CD4-positive, alpha-beta T cell treated with Interleukin-1 beta for 1 hour (primary cell): ENCODE data around the gene LDLRAP1.

Experiments
- DNase-seq, 2 donors: peaks; one replicate each; pipeline ENCODE4 v3.0.0-alpha.2; 2020 to 2022

LDLRAP1 gene, protein sequence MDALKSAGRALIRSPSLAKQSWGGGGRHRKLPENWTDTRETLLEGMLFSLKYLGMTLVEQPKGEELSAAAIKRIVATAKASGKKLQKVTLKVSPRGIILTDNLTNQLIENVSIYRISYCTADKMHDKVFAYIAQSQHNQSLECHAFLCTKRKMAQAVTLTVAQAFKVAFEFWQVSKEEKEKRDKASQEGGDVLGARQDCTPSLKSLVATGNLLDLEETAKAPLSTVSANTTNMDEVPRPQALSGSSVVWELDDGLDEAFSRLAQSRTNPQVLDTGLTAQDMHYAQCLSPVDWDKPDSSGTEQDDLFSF

DNA sequence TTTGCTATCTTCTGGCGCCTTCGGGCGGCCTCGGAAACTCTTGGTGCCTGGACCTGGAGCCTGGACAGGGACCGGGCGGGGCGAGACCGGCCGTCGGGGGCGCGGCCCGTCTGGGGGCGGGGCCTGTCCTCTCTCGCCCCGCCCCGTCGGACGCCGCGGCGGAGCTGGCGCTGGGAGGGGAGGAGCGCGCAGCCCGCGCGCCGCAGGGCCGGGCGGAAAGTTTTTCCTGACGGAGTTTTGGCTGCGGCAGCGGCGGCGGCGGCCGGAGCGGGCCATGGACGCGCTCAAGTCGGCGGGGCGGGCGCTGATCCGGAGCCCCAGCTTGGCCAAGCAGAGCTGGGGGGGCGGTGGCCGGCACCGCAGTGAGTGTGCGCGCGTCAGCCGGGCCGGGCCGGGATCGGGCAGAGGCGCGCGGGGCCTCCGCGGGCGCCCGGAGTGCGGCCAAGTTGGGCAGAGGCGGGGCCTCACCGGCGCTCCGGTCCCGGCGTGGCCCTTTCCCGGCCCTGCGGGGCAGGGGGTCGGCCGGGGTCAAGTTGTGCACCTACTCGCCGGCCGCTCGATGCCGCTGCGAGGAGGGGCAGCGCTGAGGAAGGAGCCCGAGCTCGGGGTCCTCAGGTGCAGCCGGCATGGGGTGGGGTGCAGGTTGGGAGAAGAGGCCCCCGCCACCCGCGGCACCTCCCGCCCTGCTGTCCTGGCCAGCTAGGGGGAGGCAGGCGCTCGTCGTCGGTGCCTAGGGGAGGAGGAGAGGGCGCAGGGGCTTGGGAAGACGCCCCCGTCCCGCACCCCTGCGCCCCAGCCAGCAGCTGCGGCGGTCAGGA, at the start of gene LDLRAP1:
TSS of gene LDLRAP1 (plus strand) at position 182 of the 818 bp plus-strand sequence. CDS start at position 275, 93 bp downstream.
- peak; percentile 68 to 69 for DNase-seq

DNA sequence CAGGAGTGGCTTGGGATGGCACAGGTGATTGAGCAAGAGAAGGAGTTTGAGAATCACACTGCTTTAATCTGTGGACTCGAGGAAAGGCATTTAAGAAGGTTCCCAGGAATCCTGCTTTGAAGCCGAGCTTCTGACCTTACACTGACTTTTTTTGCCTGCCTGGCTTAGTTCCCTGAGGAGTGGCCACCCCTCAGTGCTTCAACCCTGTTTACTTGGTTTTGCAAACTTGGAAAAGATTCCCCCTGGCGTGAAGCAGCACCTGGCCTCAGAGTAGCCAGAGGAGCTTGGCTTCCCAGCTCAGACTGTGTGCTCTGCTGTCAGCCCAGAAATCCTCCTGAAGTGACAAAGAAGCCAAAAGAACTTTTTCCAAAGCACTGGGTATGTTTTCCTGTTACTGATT, 48.5 kb upstream of the LDLRAP1 start:
- DNase-seq, result no peak

DNA sequence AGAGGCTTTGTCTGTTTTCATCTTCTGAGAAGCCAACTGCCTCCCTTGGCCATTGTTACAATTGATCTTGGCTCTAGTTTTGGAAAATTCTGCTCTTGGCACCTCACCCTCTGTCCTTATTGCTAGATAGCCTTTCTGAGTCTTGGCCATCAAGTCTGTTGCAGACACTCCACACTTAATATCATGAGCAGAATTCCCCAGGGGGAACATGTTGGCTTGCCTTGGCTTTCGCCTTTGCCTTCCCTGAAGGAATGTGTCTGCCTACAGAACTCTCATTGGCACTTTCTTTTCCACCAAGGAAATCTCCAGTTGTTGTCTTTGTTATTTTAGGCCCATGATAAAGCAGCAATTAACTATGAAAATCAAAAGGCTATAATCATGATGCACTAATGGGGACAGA, 42.7 kb upstream of the LDLRAP1 start:
- DNase-seq, result no peak

DNA sequence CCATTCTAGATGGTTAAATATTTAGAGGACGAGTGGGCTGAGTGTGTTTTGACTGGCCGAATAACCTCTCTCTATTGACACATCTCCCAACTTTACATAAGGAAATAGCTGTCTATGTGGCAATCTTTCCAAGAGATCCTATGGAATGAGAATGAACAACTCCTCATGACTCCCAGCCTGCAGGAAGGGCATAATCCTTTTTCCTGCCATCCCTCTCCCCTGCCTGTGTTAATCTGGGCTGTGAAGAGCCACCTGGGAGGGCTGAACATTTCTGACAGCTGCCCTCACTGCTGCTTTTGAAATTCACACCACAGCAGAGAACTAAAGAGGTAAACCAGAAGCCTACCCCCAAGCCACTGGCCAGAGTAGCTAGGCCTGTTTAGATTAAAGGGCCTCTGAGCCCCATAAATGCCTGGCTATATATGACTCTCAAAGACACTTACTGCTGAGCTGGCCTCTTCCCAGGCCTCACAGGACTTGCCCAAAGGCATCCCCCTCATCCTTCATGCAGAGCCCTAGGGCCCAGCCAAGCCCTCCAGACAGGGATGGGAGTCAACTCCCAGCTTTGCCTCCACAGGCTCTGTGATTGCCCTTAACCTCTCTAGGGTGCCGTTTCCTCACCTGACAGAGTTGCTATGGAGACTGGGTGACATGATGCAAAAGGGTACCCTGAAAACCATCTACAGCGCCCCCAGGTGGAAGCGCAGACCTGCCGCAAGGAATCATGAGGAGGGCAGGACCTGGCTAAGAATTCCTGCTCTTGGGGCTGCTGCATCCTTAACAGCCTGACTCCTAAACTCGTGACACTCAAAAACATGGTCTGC, 42.0 kb upstream of the LDLRAP1 start:
- peak in 1 of 2 donors; percentile 7 for DNase-seq

DNA sequence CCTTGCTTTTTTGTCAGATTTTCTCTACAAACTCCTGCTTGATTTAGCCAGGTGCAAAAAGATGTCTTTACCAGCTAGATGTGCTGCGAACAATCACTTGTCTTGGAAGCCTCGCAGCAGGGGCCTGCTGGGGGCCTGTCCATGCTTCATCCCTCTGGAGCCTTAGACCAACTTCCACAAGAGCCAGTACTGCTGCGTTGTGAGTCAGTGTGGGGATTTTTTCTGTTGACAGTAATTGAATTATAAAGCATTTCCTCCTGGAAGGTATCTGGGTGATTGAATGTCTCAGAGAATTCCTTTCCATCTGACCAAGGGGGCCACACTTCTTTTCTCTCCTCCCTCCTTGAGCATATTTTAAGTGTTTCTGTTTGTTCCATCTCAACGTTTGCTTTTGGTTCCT, 40.4 kb upstream of the LDLRAP1 start:
- DNase-seq, result no peak

DNA sequence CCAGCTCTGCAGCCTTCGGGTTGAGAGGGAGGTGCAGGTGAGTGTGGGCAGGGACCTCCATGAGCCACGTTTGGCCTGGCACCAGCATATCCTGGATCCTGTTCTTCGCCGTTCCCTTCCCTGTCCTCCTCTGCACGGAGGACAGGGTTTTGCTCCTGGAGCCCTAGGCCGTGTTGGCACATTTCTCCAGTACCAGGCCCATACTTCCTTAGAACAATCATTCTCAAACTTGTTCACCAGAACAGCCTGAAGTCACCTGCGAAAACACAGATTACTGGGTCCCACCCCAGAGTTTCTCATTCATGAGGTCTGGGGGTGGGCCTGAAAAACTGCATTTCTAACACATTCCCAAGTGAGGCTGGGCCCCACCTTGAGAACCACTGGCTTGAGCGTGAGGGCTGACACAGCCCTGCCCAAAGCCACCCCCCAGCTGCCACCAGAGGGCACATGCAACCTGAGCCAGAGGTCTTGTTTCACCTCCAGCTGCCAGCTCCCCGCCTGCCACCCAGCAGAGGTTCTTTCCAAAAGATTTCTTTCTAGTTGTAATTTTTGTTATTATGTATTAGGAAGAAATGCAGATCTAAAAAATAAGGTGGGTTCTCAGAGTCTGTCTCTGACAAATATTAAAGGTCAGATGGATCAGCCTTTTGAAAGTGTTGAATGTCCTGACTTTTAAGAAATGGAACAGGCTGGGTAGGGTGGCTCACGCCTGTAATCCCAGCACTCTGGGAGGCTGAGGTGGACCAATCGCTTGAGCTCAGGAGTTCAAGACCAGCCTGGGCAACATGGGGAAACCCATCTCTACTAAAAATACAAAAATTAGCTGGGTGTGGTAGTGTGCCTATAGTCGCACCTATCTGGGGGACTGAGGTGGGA, 39.6 kb upstream of the LDLRAP1 start:
- DNase-seq, result peak; percentile 71 to 73

DNA sequence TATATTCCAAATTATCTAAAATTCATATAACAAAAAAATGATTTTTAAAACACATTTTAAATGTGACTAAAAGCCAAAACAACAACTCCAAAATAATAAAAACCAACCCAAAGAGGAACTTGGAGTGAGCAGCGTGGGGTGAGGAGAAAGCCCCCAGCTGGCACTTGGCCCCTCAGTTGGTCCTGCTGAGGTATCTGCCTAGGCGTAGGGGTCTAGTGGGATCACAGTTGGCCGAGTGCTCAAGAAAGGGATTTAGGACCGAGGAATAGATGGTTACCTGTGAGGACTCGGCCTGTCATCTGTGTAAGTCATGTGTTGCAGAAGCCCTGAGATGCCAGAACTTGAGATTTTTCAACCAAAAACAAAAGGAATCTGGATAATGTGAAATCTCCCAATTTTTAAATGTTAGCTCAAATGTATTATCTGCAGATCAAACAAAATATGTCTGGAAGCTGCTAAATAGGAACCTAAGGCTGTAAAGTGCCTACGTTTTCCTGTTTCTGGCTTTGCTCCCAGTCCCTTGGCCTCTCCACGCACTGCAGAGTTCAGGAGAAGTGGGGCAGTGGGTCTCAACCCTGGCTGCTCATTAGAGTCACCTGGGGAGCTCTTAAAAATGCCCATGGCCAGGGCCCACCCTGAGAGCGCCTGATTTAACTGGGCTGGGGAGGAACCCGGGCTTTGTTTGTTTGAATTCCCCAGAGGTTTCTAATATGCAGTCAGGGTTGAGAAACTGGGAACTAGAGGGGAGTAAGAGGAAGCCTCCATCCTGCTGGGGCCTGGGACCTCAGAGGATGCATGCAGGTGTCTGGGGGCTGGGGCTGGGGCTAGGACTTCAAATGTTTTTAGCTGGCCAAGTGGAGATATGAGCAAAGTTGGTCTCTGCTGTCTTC, 38.5 kb upstream of the LDLRAP1 start:
- DNase-seq, result no peak

DNA sequence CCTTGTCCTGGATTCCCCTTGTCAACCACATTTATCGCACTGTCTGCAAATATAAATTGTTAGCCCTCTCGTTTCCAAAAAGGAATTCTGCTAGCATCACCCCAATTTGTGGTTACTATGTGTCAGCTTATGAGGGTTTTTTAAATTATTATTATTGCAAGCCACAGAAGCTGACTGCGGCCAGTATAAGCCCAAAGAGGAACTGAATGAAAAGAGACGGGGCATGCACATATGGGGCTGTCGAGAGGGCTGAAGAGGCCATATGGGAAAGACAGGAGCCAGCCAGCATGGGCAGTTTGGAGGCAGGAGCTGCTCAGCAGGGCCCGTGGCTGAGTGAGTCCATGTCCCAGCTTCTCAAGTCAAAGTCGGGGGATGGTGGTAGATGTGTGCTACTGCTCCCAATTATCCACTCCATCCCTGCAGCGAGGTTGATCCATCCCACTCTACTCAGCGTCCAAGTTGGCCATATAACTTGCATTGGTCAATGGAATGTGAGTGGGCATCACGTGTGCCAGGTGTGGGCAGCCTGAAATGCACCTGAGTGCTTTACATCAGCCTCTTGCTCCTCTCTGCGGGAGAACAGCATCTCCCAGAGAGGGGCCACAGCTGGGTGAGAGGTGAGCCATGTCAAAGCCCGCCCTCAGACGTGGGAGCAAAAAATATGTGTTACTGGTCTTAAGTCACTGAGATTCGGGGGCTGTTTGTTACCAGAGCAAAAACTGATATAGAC, 37.6 kb upstream of the LDLRAP1 start:
- no peak for DNase-seq

DNA sequence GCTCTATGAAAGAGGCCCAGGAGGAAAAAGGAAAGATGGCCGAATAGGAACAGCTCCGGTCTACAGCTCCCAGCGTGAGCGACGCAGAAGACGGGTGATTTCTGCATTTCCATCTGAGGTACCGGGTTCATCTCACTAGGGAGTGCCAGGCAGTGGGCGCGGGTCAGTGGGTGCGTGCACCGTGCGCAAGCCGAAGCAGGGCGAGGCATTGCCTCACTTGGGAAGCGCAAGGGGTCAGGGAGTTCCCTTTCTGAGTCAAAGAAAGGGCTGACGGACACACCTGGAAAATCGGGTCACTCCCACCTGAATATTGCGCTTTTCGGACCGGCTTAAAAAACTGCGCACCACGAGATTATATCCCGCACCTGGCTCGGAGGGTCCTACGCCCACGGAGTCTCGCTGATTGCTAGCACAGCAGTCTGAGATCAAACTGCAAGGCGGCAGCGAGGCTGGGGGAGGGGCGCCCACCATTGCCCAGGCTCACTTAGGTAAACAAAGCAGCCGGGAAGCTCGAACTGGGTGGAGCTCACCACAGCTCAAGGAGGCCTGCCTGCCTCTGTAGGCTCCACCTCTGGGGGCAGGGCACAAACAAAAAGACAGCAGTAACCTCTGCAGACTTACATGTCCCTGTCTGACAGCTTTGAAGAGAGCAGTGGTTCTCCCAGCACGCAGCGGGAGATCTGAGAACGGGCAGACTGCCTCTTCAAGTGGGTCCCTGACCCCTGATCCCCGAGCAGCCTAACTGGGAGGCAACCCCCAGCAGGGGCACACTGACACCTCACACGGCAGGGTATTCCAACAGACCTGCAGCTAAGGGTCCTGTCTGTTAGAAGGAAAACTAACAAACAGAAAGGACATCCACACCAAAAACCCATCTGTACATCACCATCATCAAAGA, 36.6 kb upstream of the LDLRAP1 start:
- DNase-seq, result peak; percentile 33 to 44

DNA sequence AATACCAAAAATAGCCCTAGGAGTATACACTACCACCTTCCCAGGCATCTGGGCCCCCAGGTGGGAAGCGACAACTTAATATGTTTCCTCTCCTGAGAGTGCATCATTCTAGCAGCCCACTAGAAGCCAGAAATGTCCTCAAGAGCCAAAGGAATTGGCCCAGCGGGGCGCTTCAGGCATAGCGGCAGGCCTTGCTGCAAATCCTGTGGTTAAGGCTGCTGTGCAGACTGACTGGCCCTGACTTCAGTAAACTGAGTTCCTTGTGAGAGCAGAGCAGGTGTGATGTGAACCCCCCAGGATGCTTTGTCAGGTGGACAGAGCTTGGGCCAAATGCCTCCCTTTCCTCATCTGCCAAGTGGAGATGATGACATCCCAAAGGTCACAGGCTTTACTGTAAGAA, 29.7 kb upstream of the LDLRAP1 start:
- no peak for DNase-seq

DNA sequence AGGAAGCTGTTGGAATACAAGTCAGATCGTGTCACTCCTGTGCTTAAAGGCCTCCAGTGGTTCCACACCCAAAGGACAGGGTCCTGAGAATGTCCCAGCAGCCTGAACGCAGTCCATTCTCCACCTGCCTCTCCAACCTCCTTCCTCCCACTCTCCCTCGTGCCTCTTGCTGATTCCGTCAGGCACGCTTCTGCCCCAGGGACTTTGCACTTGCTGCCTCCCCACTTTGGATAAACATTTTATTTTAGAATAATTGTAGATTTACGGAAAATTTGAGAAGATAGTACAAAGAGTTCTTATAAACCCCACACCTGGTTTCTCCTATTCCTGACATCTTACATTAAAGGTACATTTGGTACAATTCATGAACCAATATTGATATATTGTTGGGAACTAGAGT, 28.4 kb upstream of the LDLRAP1 start:
- no peak for DNase-seq

DNA sequence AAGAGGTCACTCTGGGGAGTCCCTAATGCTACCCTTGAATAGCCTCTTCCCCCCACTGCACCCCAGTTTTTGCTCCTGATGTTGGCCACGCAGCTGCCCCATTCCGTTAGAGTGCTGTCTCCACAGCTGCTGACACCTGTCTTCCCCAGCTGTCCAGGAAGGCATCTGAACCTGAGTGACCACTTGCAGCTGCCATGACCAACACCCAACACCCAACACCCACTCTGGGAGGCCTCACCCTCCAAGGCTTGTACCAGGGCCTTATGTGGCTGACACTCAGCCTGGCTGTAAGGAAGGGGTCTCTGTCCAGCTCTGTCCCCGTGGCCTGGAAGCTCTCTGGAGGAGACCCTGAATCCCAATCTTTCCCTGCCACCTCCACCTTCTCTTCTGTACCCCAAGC, 26.7 kb upstream of the LDLRAP1 start:
- DNase-seq, result no peak

DNA sequence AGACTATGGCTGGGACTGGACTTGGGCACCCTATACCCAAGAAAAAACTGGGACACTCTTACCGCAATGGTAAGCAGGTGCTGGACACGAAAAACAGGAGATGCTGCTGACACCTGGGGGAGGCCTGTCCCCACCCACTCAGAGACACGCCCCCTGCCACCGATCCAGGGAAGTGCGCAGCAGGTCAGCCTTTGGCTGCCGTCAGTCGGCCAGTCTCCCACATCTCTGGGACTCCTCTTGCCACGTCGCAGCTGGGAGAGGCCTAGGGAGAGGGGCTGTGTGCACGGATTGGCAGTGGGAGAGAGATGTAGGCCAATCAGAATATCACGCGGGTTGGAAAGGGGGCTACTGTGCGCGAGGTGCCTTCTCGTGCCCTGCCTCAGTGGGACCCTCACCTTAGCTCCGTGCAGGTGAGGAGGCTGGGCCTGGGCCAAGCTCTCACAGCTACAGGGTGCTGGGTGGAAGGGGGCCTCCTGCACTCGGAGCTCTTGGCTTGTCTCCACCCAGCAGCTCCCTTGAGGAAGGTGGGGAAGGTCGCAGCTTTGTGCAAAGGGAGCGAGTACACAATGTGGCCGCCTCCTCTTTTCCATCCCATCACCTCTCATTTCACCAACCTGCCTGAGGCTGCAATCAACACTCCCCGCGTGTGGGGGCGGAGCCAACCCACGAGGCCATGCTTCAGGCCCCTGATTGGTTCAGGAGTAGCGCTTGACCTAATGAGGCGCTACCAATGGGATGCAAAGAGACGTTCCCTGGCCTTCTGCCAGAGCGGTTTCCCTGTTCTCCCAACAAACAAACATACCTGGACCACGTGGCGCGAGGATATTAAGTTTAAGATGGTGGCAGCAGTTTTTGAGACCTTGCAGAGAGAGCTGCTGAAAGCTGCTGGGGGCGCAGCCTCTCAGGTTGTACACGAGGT, 25.7 kb upstream of the LDLRAP1 start:
- DNase-seq, result no peak

DNA sequence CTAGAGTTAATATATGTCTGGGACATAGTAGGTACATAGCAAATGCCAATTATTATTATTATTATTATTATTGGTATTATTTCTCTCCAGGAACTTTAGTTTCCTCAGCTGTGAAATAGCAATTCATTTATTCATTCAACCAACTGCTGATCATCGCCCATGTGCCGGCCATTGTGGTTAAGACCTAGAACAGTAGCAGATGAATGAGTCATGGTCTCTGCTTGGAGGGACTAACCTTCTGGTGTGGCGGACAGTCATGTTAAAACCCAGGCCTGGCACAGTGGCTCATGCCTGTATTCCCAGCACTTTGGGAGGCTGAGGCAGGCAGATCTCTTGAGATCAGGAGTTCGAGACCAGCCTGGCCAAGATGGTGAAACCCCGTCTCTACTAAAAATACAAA, 23.8 kb upstream of the LDLRAP1 start:
- no peak for DNase-seq

DNA sequence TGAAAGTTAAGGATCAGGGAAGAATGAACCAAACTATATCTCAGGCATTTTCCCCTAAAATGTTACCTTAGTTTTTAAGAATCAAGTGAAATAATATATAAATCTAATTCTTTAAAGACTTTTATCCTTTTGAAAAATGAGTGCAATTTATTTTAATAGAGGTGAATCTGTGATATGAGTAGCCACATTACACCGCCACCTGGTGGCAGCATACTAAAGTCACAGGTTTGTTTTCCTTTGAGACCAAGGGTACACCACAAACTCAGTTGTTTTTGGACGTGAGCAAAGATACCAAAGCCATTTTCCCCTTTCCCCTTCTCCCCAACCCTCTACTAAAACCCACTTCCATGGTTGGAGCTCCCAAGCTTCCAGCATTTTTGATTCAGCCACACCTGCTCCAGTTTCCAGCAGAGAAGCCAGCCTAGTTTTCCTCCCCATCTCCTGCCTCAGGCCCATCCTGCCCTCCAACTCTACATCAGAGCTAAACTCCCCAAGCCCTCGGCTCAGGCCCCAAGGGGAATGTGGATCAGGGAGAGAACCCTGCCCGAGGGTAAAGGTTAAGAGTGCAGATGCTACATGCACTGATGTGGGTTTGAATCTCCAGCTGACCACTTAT, 22.9 kb upstream of the LDLRAP1 start:
- peak; percentile 63 to 70 for DNase-seq

DNA sequence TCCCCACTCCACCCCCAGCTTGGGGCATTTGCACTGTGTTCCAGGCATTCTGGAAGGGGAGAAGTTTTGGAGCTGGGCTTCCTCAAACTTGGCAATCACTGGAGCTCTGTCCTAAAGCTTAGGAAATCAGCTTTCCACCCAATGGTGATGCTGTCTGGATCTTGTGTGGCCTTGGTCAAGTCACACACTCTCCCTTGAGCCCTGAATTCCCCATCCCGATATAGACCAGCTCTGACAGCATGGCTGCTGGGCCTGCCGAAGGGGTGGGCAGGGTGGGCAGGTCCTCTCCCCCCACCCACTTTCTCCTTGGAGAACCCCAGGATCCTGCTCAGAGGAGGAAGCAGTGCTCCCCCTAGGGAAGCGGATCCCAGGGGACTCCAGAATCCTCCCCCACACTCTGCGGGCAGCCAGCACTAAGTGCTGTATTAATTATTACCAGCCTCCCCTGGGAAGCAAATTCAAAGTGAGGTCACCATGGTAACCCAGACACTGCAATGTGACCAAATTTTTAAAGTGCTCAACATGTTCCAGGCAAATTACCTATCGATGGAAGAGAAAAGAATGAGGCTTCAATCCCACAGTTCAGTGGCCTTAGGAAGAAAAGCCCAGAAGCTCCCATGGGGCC, 21.3 kb upstream of the LDLRAP1 start:
- no peak for DNase-seq

DNA sequence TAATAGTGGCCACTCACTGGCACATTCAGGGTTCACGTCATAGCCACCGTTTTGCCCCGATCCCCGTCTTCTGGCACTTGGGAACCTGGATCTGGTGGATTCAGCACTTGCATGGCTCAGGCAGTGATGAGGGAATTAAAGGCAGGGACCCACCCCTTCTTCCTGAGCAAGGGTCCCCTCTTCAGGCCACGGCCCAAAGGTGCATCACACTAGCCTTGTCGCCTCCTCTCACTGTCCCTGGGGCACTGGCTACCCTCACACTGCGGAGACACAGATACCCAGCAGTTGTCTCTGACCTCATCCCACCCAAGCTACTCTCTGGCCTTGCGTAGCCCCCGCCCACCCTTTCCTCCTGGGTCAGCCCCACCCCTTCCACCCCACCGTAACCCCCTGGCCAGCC, 19.9 kb upstream of the LDLRAP1 start:
- DNase-seq, result no peak
